NCI-H446 (cell line): ENCODE measurements around the gene PRPF6.

Source experiments
- DNase-seq, 2 experiments: peaks; one replicate each; lab custom pipeline; 2025; lab: John Stamatoyannopoulos, UW

PRPF6 gene

GRCh38 chr20:64035933-64036345, 55.0 kb downstream of the PRPF6 start, which contains the start of gene C20orf204:
C20orf204 (plus strand) TSS chr20:64036182; CDS start chr20:64036324, 142 bp downstream.
- DNase-seq, result no peak

GRCh38 chr20:64036346-64037198, 55.6 kb downstream of the PRPF6 start:
- DNase-seq, result no peak

- no peak for DNase-seq
Measured at GRCh38 chr20:64037199-64037497, 56.2 kb downstream of the PRPF6 start.

- DNase-seq, result no peak
Measured at GRCh38 chr20:64037498-64038213, 56.7 kb downstream of the PRPF6 start.

GRCh38 chr20:64038224-64038564, 57.3 kb downstream of the PRPF6 start:
- no peak for DNase-seq

- DNase-seq, result peak; percentile 54 to 81
Measured at GRCh38 chr20:64038565-64039292, 57.8 kb downstream of the PRPF6 start.

- DNase-seq, result no peak
Measured at GRCh38 chr20:64039293-64040160, 58.6 kb downstream of the PRPF6 start.

GRCh38 chr20:64040231-64041039, 59.5 kb downstream of the PRPF6 start:
- no peak for DNase-seq

- peak; percentile 85 to 93 for DNase-seq
Measured at GRCh38 chr20:64041040-64041780, 60.3 kb downstream of the PRPF6 start.

GRCh38 chr20:64041781-64042053, 60.8 kb downstream of the PRPF6 start:
- DNase-seq, result no peak

- DNase-seq, result no peak
Measured at GRCh38 chr20:64042054-64042781, 61.3 kb downstream of the PRPF6 start.

- DNase-seq, result no peak
Measured at GRCh38 chr20:64043768-64044167, 62.8 kb downstream of the PRPF6 start.

- DNase-seq, result peak; percentile 59 to 85
Measured at GRCh38 chr20:64044484-64045247, 63.7 kb downstream of the PRPF6 start.

GRCh38 chr20:64045346-64046011, 64.5 kb downstream of the PRPF6 start:
- DNase-seq, result no peak

- DNase-seq, result no peak
Measured at GRCh38 chr20:64047046-64047389, 66.1 kb downstream of the PRPF6 start.

GRCh38 chr20:64047968-64048401, 67.1 kb downstream of the PRPF6 start:
- DNase-seq, result no peak

- no peak for DNase-seq
Measured at GRCh38 chr20:64048402-64049044, 67.6 kb downstream of the PRPF6 start.
